WI38 (cell line): ENCODE measurements around the gene FKBP9.

Experiments used
- H3K4me3 ChIP-seq: 2 replicates; pipeline ENCODE4 v1.5.1; 2011; ENCODE audit warnings: low read depth, mild to moderate bottlenecking, control low read depth, low read length
- CTCF ChIP-seq: IDR thresholded peaks from 2 replicates; pipeline ENCODE4 v1.5.1; 2012; ENCODE audit warnings: low read depth, mild to moderate bottlenecking, control low read depth, low read length

Gene FKBP9

GRCh38 chr7:32928785-32929298 lies 28.4 kb upstream of the FKBP9 start:
- H3K4me3 ChIP-seq: no peak overlapping the region
- no peak for TF ChIP-seq CTCF

GRCh38 chr7:32929430-32930143 lies 27.7 kb upstream of the FKBP9 start:
- TF ChIP-seq CTCF: no peak
- H3K4me3 ChIP-seq: no peak overlapping the region

- TF ChIP-seq CTCF: no peak
- no peak overlapping the region for H3K4me3 ChIP-seq
These were observed 26.9 kb upstream of the FKBP9 start for GRCh38 chr7:32930378-32930777.

- H3K4me3 ChIP-seq: no peak overlapping the region
- TF ChIP-seq CTCF: no peak
These were observed 21.7 kb upstream of the FKBP9 start for GRCh38 chr7:32935558-32935957.

- no peak for TF ChIP-seq CTCF
- H3K4me3 ChIP-seq: no peak overlapping the region
These were observed 20.6 kb upstream of the FKBP9 start for GRCh38 chr7:32936689-32937088.

GRCh38 chr7:32937344-32938174 lies 19.7 kb upstream of the FKBP9 start:
- H3K4me3 ChIP-seq: no peak overlapping the region
- TF ChIP-seq CTCF: no peak

- H3K4me3 ChIP-seq: peak overlapping the region; percentile 82
- TF ChIP-seq CTCF: no peak
These were observed 16.1 kb upstream of the FKBP9 start for GRCh38 chr7:32941181-32941580.
